Central memory CD8-positive, alpha-beta T cell (primary cell): ENCODE results near the gene CHSY3.

Source experiments
- ATAC-seq: fragments of 150-1000 bp; cut with Tn5 transposase; replicated peaks from 2 replicates; pipeline ENCODE4 v1.10.0; 2022; ENCODE audit warnings: mild to moderate bottlenecking, moderate FRiP score, moderate number of reproducible peaks; ENCODE audit not compliant: poor library complexity, severe bottlenecking; ENCODE audit errors: extremely low read depth
- DNase-seq, 2 donors: peaks; one replicate each; pipeline ENCODE4 v3.0.0; 2021; ENCODE audit warnings: low spot score in 2 of 2
- H3K27ac Mint-ChIP-seq: one replicate; pipeline ENCODE4 v1.8.0; 2022; ENCODE audit warnings: low read depth, mild to moderate bottlenecking, moderate library complexity, mixed read lengths
- H3K27me3 Mint-ChIP-seq: one replicate; pipeline ENCODE4 v1.8.0; 2022; ENCODE audit warnings: mixed read lengths
- H3K36me3 Mint-ChIP-seq: one replicate; pipeline ENCODE4 v1.8.0; 2022; ENCODE audit warnings: mild to moderate bottlenecking, moderate library complexity, mixed read lengths; ENCODE audit not compliant: insufficient read depth
- H3K4me1 Mint-ChIP-seq: one replicate; pipeline ENCODE4 v1.8.0; 2022; ENCODE audit warnings: mixed read lengths
- H3K4me3 Mint-ChIP-seq: one replicate; pipeline ENCODE4 v1.8.0; 2022; ENCODE audit warnings: mild to moderate bottlenecking, moderate library complexity, mixed read lengths
- H3K9me3 Mint-ChIP-seq: one replicate; pipeline ENCODE4 v1.8.0; 2022; ENCODE audit warnings: mixed read lengths

CHSY3 gene

GRCh38 chr5:130115686-130116085, 211.4 kb downstream of the CHSY3 start:
- no peaks in the 10 kb centered on the region for H3K9me3 Mint-ChIP-seq
- no peaks in the 10 kb centered on the region for H3K4me1 Mint-ChIP-seq
- H3K27ac Mint-ChIP-seq: no peak overlapping the region
- ATAC-seq (no peak), DNase-seq (no peak)
- H3K4me3 Mint-ChIP-seq: no peak overlapping the region
- H3K36me3 Mint-ChIP-seq: peaks cover 2% of the 10 kb centered on the region
- H3K27me3 Mint-ChIP-seq: peaks cover 22% of the 10 kb centered on the region

DNA sequence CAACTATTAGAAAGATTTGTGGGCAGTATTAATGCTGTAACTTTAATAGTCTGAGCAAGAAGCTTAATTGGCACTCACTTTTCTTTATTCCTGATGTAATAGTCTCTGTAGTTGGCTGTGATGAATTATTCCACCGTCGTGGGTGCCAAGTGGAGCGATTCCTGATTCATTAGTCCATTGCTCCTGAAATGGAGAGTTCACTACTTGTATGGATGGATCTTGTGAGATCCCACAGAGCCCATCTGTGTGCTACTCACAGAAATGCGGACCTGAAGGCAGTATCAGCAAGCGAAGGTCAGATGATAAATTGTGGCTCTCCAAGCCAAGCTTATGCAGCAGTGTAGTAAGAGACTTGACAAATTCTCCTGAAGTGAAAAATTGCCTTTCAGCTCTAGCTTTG, 212.2 kb downstream of the CHSY3 start:
- ATAC-seq (no peak), DNase-seq (no peak)
- H3K36me3 Mint-ChIP-seq: peaks cover 2% of the 10 kb centered on the region
- no peak overlapping the region for H3K27ac Mint-ChIP-seq
- no peaks in the 10 kb centered on the region for H3K9me3 Mint-ChIP-seq
- H3K27me3 Mint-ChIP-seq: peaks cover 22% of the 10 kb centered on the region
- H3K4me3 Mint-ChIP-seq: no peak overlapping the region
- no peaks in the 10 kb centered on the region for H3K4me1 Mint-ChIP-seq

GRCh38 chr5:130116972-130117371, 212.7 kb downstream of the CHSY3 start:
- H3K27me3 Mint-ChIP-seq: peaks cover 22% of the 10 kb centered on the region
- DNase-seq (no peak), ATAC-seq (no peak)
- no peak overlapping the region for H3K27ac Mint-ChIP-seq
- H3K36me3 Mint-ChIP-seq: peaks cover 2% of the 10 kb centered on the region
- no peaks in the 10 kb centered on the region for H3K4me1 Mint-ChIP-seq
- no peak overlapping the region for H3K4me3 Mint-ChIP-seq
- no peaks in the 10 kb centered on the region for H3K9me3 Mint-ChIP-seq

DNA sequence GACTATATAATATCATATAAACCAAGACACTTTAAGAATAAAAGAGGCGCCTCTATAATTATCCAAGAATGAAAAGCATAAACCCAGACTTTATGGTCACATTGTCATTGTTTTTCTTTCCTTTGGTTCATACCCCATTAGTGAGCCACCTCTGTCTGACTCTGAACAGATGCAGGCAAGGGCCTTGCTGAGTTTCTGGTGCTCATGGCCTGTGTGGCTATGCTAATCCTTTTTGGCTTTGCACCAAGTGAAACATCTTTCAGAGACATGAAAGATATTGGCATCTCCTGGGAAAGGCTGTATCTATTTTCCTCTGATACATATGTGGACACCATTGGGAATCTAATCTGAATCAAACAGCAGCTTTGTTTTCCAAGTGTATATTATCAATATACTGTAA, 222.5 kb downstream of the CHSY3 start:
- DNase-seq: no peak
- H3K4me3 Mint-ChIP-seq: no peak overlapping the region
- H3K27me3 Mint-ChIP-seq: no peaks in the 10 kb centered on the region
- no peaks in the 10 kb centered on the region for H3K4me1 Mint-ChIP-seq
- no peak overlapping the region for H3K27ac Mint-ChIP-seq
- ATAC-seq: no peak
- H3K36me3 Mint-ChIP-seq: no peaks in the 10 kb centered on the region
- no peaks in the 10 kb centered on the region for H3K9me3 Mint-ChIP-seq

GRCh38 chr5:130135506-130135905, 231.2 kb downstream of the CHSY3 start:
- ATAC-seq (no peak), DNase-seq (no peak)
- Mint-ChIP-seq H3K4me3 (no peak overlapping the region), H3K27ac (no peak overlapping the region), H3K27me3 (no peaks in the 10 kb centered on the region), H3K9me3 (no peaks in the 10 kb centered on the region), H3K4me1 (no peaks in the 10 kb centered on the region), H3K36me3 (no peaks in the 10 kb centered on the region)

GRCh38 chr5:130136300-130136699, 232.0 kb downstream of the CHSY3 start:
- Mint-ChIP-seq H3K36me3 (no peaks in the 10 kb centered on the region), H3K9me3 (no peaks in the 10 kb centered on the region), H3K27me3 (no peaks in the 10 kb centered on the region), H3K27ac (no peak overlapping the region), H3K4me1 (no peaks in the 10 kb centered on the region), H3K4me3 (no peak overlapping the region)
- DNase-seq: no peak
- ATAC-seq: no peak

DNA sequence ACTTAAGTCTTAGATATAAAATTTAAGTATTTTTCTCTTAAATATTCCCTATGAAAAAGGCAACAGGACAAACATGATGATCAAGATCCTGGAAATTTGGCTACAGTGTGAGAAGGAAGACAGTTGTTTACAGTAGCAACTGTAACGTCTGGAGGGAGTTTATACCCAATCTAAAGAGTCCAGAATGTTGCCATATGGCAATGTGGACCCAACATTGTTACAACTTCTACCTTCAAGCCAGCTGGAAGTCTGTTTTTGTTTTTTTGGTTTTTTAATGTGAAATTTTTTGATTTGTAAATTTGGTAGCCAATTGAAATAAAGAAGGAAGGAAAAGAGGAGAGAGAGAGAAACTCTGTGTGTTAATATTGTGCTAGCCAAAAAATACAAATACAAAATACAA, 233.4 kb downstream of the CHSY3 start:
- no peak overlapping the region for H3K27ac Mint-ChIP-seq
- no peak overlapping the region for H3K4me3 Mint-ChIP-seq
- DNase-seq (no peak), ATAC-seq (no peak)
- H3K4me1 Mint-ChIP-seq: no peaks in the 10 kb centered on the region
- no peaks in the 10 kb centered on the region for H3K27me3 Mint-ChIP-seq
- no peaks in the 10 kb centered on the region for H3K9me3 Mint-ChIP-seq
- no peaks in the 10 kb centered on the region for H3K36me3 Mint-ChIP-seq

DNA sequence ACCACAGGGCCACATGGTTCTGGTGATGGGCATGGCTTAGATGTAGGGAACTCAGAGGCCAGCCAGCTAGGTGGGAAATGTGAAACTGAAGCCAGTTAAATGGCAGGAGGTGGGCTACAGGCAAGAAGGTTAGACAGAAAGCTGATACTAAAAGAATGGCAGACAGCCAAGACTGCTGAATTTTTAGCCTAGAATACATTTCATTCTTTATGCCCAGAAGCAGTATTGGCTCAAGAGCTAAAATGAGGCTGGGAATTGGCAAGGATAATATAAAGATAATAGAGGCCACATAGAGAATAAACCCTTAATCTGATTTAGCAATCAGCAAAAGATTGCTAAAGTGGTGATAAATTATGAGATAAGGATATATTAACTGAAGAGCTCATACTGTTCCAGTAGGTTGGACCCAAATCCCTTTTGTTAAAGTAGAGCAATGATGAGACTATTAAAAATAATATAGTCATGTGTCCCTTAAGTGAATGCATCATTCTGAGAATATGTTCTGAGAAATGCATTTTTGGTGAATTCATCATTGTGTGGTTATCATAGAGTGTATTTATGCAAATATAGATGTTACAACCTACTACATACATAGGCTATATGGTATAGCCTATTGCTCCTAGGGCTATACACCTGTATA, 234.3 kb downstream of the CHSY3 start:
- no peaks in the 10 kb centered on the region for H3K9me3 Mint-ChIP-seq
- H3K27me3 Mint-ChIP-seq: no peaks in the 10 kb centered on the region
- no peaks in the 10 kb centered on the region for H3K4me1 Mint-ChIP-seq
- DNase-seq: no peak
- no peak overlapping the region for H3K4me3 Mint-ChIP-seq
- H3K36me3 Mint-ChIP-seq: no peaks in the 10 kb centered on the region
- no peak for ATAC-seq
- H3K27ac Mint-ChIP-seq: no peak overlapping the region

DNA sequence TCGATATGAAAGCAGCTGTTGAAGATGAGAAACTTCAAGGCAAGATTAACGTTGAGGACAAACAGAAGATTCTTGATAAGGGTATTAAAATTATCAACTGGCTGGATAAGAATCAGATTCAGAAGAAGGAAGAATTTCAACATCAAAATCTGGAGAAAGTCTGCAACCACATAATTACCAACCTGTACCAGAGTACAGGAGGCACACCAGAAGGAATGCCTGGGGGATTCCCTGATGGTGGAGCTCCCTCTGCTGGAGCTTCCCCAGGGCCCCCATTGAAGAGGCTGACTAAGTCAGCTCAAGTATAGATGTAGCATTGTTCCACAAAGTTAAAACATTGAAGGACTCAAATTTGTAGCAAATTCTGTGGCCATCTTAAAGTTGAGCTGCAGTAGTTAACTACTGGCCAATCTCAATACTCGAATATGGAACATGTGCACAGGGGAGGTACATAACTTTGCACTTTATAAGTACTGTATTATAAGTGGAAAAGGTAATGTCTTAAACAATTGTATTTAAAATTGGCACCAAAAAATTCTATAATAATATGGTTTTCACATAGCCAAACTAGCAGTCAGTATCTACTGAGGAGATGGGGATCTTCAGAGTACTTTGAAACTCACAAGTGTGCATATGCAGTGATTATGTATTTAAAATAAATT, 237.5 kb downstream of the CHSY3 start:
- Mint-ChIP-seq H3K9me3 (no peaks in the 10 kb centered on the region), H3K27me3 (no peaks in the 10 kb centered on the region), H3K36me3 (no peaks in the 10 kb centered on the region), H3K4me3 (no peak overlapping the region), H3K4me1 (no peaks in the 10 kb centered on the region), H3K27ac (no peak overlapping the region)
- no peak for DNase-seq
- no peak for ATAC-seq

DNA sequence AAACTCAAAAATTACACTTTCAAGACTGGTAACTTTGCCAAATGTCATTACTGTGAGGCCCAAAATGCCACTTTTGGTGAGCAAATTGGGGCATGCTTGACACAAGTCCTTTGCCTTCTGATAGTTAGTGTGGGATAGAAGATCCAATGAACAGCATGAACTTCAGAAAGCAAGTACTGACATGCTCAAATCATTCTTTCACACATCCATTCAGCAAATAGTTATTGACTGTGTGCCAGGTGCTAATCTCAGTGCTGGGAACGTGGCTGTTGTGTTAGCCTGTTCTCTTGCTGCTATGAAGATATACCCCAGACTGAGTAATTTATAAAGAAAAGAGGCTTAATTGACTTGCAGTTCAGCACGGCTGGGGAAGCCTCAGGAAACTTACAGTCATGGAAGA, 247.0 kb downstream of the CHSY3 start:
- no peak overlapping the region for H3K27ac Mint-ChIP-seq
- ATAC-seq (no peak), DNase-seq (no peak)
- peaks cover 5% of the 10 kb centered on the region for H3K27me3 Mint-ChIP-seq
- peaks cover 1% of the 10 kb centered on the region for H3K36me3 Mint-ChIP-seq
- H3K9me3 Mint-ChIP-seq: no peaks in the 10 kb centered on the region
- no peaks in the 10 kb centered on the region for H3K4me1 Mint-ChIP-seq
- no peak overlapping the region for H3K4me3 Mint-ChIP-seq

DNA sequence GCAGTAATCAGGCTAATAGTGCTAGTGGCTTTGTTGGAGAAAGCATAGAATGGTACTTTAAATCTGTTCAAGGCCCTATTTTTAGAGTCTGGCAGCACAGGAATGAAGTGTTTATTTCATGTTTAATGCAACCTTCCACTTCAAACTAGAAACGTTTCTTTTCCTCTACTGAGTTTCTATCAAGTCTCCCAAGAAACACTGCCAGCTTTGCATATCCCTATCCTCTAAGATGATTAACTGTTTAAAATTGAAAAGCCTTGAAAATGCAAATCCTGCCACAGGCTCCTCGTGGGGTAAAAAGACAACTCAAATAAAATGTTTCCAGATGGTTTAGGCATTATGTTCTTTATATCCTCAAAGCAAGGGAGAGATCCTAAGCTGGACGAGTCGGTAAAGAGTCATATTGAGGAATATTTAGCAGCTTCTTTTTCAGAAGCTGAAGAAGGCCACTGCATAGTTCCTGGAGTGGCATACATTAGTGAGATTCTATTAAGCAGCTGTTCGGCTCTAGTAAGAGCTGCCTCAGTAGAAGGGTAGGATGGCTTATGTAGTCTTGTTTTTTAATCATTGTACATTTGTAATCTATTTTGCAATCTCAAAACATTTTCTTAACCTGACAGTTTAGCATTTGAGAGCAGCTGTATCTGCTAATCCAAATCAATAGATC, 251.2 kb downstream of the CHSY3 start:
- DNase-seq (no peak), ATAC-seq (no peak)
- Mint-ChIP-seq H3K27me3 (peaks cover 7% of the 10 kb centered on the region), H3K36me3 (peaks cover 1% of the 10 kb centered on the region), H3K4me3 (no peak overlapping the region), H3K27ac (no peak overlapping the region), H3K4me1 (no peaks in the 10 kb centered on the region), H3K9me3 (no peaks in the 10 kb centered on the region)

DNA sequence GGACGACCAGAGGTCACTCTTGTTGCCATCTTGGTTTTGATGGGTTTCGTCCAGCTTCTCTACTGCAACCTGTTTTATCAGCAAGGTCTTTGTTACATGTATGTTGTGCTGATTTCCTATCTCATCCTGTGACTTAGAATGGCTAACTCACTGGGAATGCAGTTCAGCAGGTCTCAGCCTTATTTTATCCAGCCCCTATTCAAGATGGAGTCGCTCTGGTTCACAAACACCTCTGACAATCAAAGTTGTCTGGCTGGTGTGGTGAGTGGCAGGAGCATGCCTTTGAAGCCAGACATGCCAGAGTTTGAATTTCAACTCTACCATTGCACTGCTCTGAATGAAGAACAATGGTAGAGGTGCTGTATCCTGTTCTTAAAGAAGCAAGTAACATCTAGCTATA, 253.8 kb downstream of the CHSY3 start:
- no peak overlapping the region for H3K27ac Mint-ChIP-seq
- no peak overlapping the region for H3K4me3 Mint-ChIP-seq
- H3K27me3 Mint-ChIP-seq: peaks cover 7% of the 10 kb centered on the region
- DNase-seq: no peak
- H3K36me3 Mint-ChIP-seq: peaks cover 1% of the 10 kb centered on the region
- no peaks in the 10 kb centered on the region for H3K9me3 Mint-ChIP-seq
- ATAC-seq: no peak
- no peaks in the 10 kb centered on the region for H3K4me1 Mint-ChIP-seq

DNA sequence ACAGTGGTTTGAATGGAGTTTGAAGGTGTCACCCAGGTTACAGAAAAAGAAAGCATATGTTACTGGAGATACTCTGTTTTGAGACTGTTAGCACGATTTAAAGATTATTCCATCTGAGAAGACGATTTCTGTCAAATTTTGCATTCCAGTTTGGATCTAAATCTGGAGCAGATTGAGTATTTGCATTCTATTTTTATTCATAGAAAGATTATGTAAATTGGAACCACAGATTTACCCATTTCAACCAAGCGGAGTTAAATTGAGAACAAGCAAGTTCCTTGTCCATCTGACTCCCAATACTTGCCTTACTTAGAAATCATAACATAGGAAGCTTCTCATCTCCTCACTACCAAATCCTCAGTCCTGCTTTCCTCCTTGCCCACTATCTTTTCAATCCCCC, 255.7 kb downstream of the CHSY3 start:
- Mint-ChIP-seq H3K4me1 (no peaks in the 10 kb centered on the region), H3K27me3 (peaks cover 16% of the 10 kb centered on the region), H3K9me3 (no peaks in the 10 kb centered on the region), H3K27ac (no peak overlapping the region), H3K36me3 (no peaks in the 10 kb centered on the region), H3K4me3 (no peak overlapping the region)
- ATAC-seq: no peak
- no peak for DNase-seq
